Fibroblast of lung (primary cell): ENCODE data around the gene MYL6.

Experiments used
- EZH2 ChIP-seq: IDR thresholded peaks from 2 replicates; pipeline ENCODE4 v1.5.1; 2012; ENCODE audit warnings: low read length, control low read depth, mild to moderate bottlenecking; ENCODE audit errors: missing control alignments
- TF ChIP-seq, protein P1 (sequence below), 2 donors: IDR thresholded peaks in 1 of 2; conservative IDR thresholded peaks in 1 of 2; 1 replicate in 1 of 2; 2 replicates in 1 of 2; pipeline ENCODE4 v1.5.1; 2011 to 2012; ENCODE audit warnings: low read length in 2 of 2, control low read depth in 1 of 2, inconsistent platforms in 1 of 2, low read depth in 1 of 2, mild to moderate bottlenecking in 1 of 2

GRCh38 chr12:56164345-56164729 is 6.2 kb downstream of the MYL6 start:
- TF ChIP-seq, protein P1, sequence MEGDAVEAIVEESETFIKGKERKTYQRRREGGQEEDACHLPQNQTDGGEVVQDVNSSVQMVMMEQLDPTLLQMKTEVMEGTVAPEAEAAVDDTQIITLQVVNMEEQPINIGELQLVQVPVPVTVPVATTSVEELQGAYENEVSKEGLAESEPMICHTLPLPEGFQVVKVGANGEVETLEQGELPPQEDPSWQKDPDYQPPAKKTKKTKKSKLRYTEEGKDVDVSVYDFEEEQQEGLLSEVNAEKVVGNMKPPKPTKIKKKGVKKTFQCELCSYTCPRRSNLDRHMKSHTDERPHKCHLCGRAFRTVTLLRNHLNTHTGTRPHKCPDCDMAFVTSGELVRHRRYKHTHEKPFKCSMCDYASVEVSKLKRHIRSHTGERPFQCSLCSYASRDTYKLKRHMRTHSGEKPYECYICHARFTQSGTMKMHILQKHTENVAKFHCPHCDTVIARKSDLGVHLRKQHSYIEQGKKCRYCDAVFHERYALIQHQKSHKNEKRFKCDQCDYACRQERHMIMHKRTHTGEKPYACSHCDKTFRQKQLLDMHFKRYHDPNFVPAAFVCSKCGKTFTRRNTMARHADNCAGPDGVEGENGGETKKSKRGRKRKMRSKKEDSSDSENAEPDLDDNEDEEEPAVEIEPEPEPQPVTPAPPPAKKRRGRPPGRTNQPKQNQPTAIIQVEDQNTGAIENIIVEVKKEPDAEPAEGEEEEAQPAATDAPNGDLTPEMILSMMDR (conservative IDR thresholded peaks at IDR 0.05 in 1 of 2, IDR thresholded peaks at IDR 0.05 in 1 of 2; ENCODE audit: low read depth in 1 of 2, low read length in 2 of 2): no peak
- TF ChIP-seq EZH2: no peak
